Subcutaneous adipose tissue (tissue), 4 donors: ENCODE measurements around the gene CADM2. TPM values are rescaled to one million over a fixed set of nuclear protein-coding genes. Genes with fewer than 3 reads are reported as not detected.

Experiments
- CTCF ChIP-seq: fragments of 450-650 bp; IDR thresholded peaks from one replicate; pipeline ENCODE4 v1.5.1; 2016; ENCODE audit warnings: low read depth, mild to moderate bottlenecking, control low read depth, antibody characterized with exemption, moderate library complexity
- total RNA-seq, 4 donors: library from RNA; depleted of rRNA; stranded (reverse); fragments of >200 nt; gene quantifications; one replicate each; pipeline ENCODE4 v1.1.0, GENCODE V29; 2016

The CADM2 gene
- 10 to 100 TPM in 1 of 4 donors, 1 to 10 TPM in 3; 1.0 to 19.8 (median 4.4) TPM for total RNA-seq

- no peak for TF ChIP-seq CTCF
Observed at GRCh38 chr3:84958495-84959469, at the start of gene CADM2. CADM2 (plus strand) TSS chr3:84958989.

- TF ChIP-seq CTCF: no peak
Observed at GRCh38 chr3:84922682-84923081, 36.1 kb upstream of the CADM2 start.

GRCh38 chr3:84925571-84925970 lies 33.2 kb upstream of the CADM2 start:
- TF ChIP-seq CTCF: no peak

GRCh38 chr3:84943379-84943778 lies 15.4 kb upstream of the CADM2 start:
- TF ChIP-seq CTCF: no peak

- TF ChIP-seq CTCF: no peak
Observed at GRCh38 chr3:84946240-84946639, 12.5 kb upstream of the CADM2 start.

GRCh38 chr3:84959470-84960271 lies 882 bp downstream of the CADM2 start:
- TF ChIP-seq CTCF: no peak

GRCh38 chr3:84960581-84960980 lies 1.8 kb downstream of the CADM2 start:
- TF ChIP-seq CTCF: no peak
